K562 (cell line): ENCODE results near the gene POLR3C. TPM values are rescaled to one million over a fixed set of nuclear protein-coding genes. Genes with fewer than 3 reads are reported as not detected.

Experiments used
- ARID1B ChIP-seq: fragments of 450-650 bp; IDR thresholded peaks from 2 replicates; pipeline ENCODE4 v1.6.1; 2016; ENCODE audit warnings: antibody characterized with exemption, mild to moderate bottlenecking, inconsistent platforms
- ATF2 ChIP-seq: sonication (generic); formaldehyde crosslinking; IDR thresholded peaks from 2 replicates; pipeline ENCODE4 v1.8.1; 2022; ENCODE audit warnings: missing genetic modification reagents
- ELK3 ChIP-seq: fragments of 450-650 bp; formaldehyde crosslinking; IDR thresholded peaks from 2 replicates; pipeline ENCODE4 v1.4.0; 2020; ENCODE audit warnings: mild to moderate bottlenecking
- FOXP1 ChIP-seq: sonication (generic); formaldehyde crosslinking; IDR thresholded peaks from 2 replicates; pipeline ENCODE4 v1.8.0; 2022; ENCODE audit warnings: mild to moderate bottlenecking, missing genetic modification reagents
- GATAD2A ChIP-seq: fragments of 450-650 bp; IDR thresholded peaks from 2 replicates; pipeline ENCODE4 v1.6.1; 2017
- HNRNPLL ChIP-seq: fragments of 200-400 bp; formaldehyde crosslinking; IDR thresholded peaks from 2 replicates; pipeline ENCODE4 v1.6.1; 2017; ENCODE audit warnings: low read length, low read depth, mild to moderate bottlenecking; ENCODE audit not compliant: poor library complexity, severe bottlenecking
- NCOA6 ChIP-seq: fragments of 450-650 bp; IDR thresholded peaks from 2 replicates; pipeline ENCODE4 v1.6.1; 2017; ENCODE audit warnings: mild to moderate bottlenecking
- PML ChIP-seq: IDR thresholded peaks from 2 replicates; pipeline ENCODE4 v1.6.1; 2012; ENCODE audit warnings: low read length, inconsistent platforms
- RBFOX2 ChIP-seq: fragments of 200-400 bp; formaldehyde crosslinking; IDR thresholded peaks from 2 replicates; pipeline ENCODE4 v1.6.1; 2017; ENCODE audit warnings: low read depth, mild to moderate bottlenecking, low read length, moderate library complexity
- RBM15 ChIP-seq: fragments of 200-400 bp; formaldehyde crosslinking; IDR thresholded peaks from 2 replicates; pipeline ENCODE4 v1.6.1; 2018; ENCODE audit warnings: mild to moderate bottlenecking, low read length, moderate library complexity; ENCODE audit not compliant: insufficient read depth
- STAT6 ChIP-seq: sonication (generic); formaldehyde crosslinking; IDR thresholded peaks from 2 replicates; pipeline ENCODE4 v1.8.1; 2023; ENCODE audit warnings: mild to moderate bottlenecking, missing genetic modification reagents
- ZNF133 ChIP-seq: fragments of 250-450 bp; sonication (Bioruptor Pico); IDR thresholded peaks from 2 replicates; pipeline ENCODE4 v1.4.0; 2020; ENCODE audit warnings: mild to moderate bottlenecking
- ZNF354B ChIP-seq: fragments of 250-450 bp; sonication (Bioruptor Pico); IDR thresholded peaks from 2 replicates; pipeline ENCODE4 v1.4.0; 2020
- ZNF395 ChIP-seq: fragments of 200-800 bp; sonication (Bioruptor generic); IDR thresholded peaks from 2 replicates; pipeline ENCODE4 v1.6.1; 2017; ENCODE audit warnings: missing genetic modification characterization, missing compliant biosample characterization
- ZNF449 ChIP-seq: fragments of 250-450 bp; sonication (Bioruptor Pico); IDR thresholded peaks from 2 replicates; pipeline ENCODE4 v1.8.0; 2022; ENCODE audit warnings: moderate library complexity, mild to moderate bottlenecking, inconsistent platforms
- ZNF707 ChIP-seq: fragments of 250-450 bp; sonication (Bioruptor Pico); conservative IDR thresholded peaks from 2 replicates; pipeline ENCODE4 v1.8.0; 2022; ENCODE audit warnings: inconsistent platforms, mild to moderate bottlenecking, moderate library complexity
- ZNF764 ChIP-seq: fragments of 250-450 bp; sonication (Bioruptor Pico); IDR thresholded peaks from 2 replicates; pipeline ENCODE4 v1.4.0; 2020; ENCODE audit warnings: low read depth, mild to moderate bottlenecking, moderate library complexity
- polyA plus RNA-seq, 8 experiments: library from polyadenylated mRNA; depleted of rRNA in 4 of 8; stranded (reverse) in 5 of 8; unstranded in 3 of 8; fragments of >200 nt; fragmentation: Nextera tagmentation in 2 of 8; fragmentation: Illumina TruSeq in 1 of 8; extraction: Ambion mirVana in 2 of 8; extraction: Trizol in 1 of 8; gene quantifications; 2 replicates each; pipeline versions ENCODE4 v1.2.1 to v1.2.3, GENCODE V29; 2011 to 2014; ENCODE audit warnings: inconsistent platforms in 1 of 8, missing spikeins in 1 of 8
- total RNA-seq, 7 experiments: library from RNA; depleted of rRNA in 6 of 7; stranded (reverse); fragments of >200 nt in 6 of 7; fragmentation: Illumina TruSeq in 2 of 7; extraction: Trizol in 2 of 7; gene quantifications; 2 replicates each; pipeline versions ENCODE4 v1.2.1 to v1.2.3, GENCODE V29; 2011 to 2021; ENCODE audit warnings: low replicate concordance in 1 of 7

Gene POLR3C
- total and polyA plus RNA-seq, 9 of the 15 experiments (the other 6 are each of a cell fraction or from before 2014, with no cell fraction given): 19.7 to 64.1 (median 45.2) TPM

- no peak for TF ChIP-seq ZNF707 (CRISPR knock-in tag)
- TF ChIP-seq ZNF395 (CRISPR knock-in tag): no peak
- TF ChIP-seq PML: no peak; the same call in 1 of the 2 replicates
- TF ChIP-seq ELK3 (CRISPR knock-in tag): no peak
- no peak for TF ChIP-seq ZNF449 (CRISPR knock-in tag)
- TF ChIP-seq ATF2 (CRISPR knock-in tag): no peak
- TF ChIP-seq ARID1B: 0 out of 2 replicates have a peak, but pooled peaks have one; percentile 23
- no peak for TF ChIP-seq ZNF133
- peak; percentile 94 for TF ChIP-seq RBFOX2
- no peak for TF ChIP-seq GATAD2A
- no peak for TF ChIP-seq RBM15
- no peak for TF ChIP-seq NCOA6
- no peak for TF ChIP-seq STAT6 (CRISPR knock-in tag)
- peak; percentile 45 for TF ChIP-seq HNRNPLL
- no peak for TF ChIP-seq FOXP1 (CRISPR knock-in tag)
- no peak for TF ChIP-seq ZNF764
- TF ChIP-seq ZNF354B (CRISPR knock-in tag): no peak
Observed at GRCh38 chr1:145823565-145824498, at the start of gene POLR3C, which contains the start of gene RNF115 (continued).
